Neural progenitor cell (in vitro differentiated cells): ENCODE data around the gene YBEY. TPM values are rescaled to one million over a fixed set of nuclear protein-coding genes. Genes with fewer than 3 reads are reported as not detected.

Experiments used
- DNase-seq: peaks from one replicate; pipeline ENCODE4 v3.0.0-alpha.2; 2016; ENCODE audit warnings: low spot score
- H2AFZ ChIP-seq: fragments of 200-600 bp; sonication (generic); replicated peaks from 2 replicates; pipeline ENCODE4 v1.6.1; 2016; ENCODE audit warnings: antibody characterized with exemption
- H3F3A ChIP-seq: fragments of 200-600 bp; sonication (generic); 2 replicates; pipeline ENCODE4 v1.6.1; 2016; ENCODE audit warnings: antibody characterized with exemption, low read depth
- H3K27ac ChIP-seq: fragments of 200-600 bp; sonication (generic); 2 replicates; pipeline ENCODE4 v1.5.1; 2016; ENCODE audit warnings: mild to moderate bottlenecking
- H3K27me3 ChIP-seq: fragments of 200-600 bp; sonication (generic); 2 replicates; pipeline ENCODE4 v1.6.1; 2016; ENCODE audit warnings: mild to moderate bottlenecking, moderate library complexity
- H3K36me3 ChIP-seq: fragments of 200-600 bp; sonication (generic); 2 replicates; pipeline ENCODE4 v1.5.1; 2016
- H3K4me1 ChIP-seq: fragments of 200-600 bp; sonication (generic); 2 replicates; pipeline ENCODE4 v1.6.1; 2016; ENCODE audit warnings: mixed run types
- H3K4me2 ChIP-seq: fragments of 200-600 bp; sonication (generic); 2 replicates; pipeline ENCODE4 v1.6.1; 2016
- H3K4me3 ChIP-seq: fragments of 200-600 bp; sonication (generic); 2 replicates; pipeline ENCODE4 v1.5.1; 2016
- H3K79me2 ChIP-seq: fragments of 200-600 bp; sonication (generic); 2 replicates; pipeline ENCODE4 v1.6.1; 2016; ENCODE audit warnings: low read depth
- H3K9ac ChIP-seq: fragments of 200-600 bp; sonication (generic); 2 replicates; pipeline ENCODE4 v1.6.1; 2016
- H3K9me3 ChIP-seq: fragments of 200-600 bp; sonication (generic); 2 replicates; pipeline ENCODE4 v1.5.1; 2016; ENCODE audit warnings: low read depth
- H4K20me1 ChIP-seq: fragments of 200-600 bp; sonication (generic); 2 replicates; pipeline ENCODE4 v1.6.1; 2016; ENCODE audit warnings: low read depth
- H3K27ac Mint-ChIP-seq: 3 replicates; pipeline ENCODE4 v1.8.0; 2021; ENCODE audit warnings: mixed read lengths
- H3K27me3 Mint-ChIP-seq: 2 replicates; pipeline ENCODE4 v1.8.0; 2022; ENCODE audit warnings: low read depth, mild to moderate bottlenecking, inconsistent platforms, moderate library complexity, mixed read lengths; ENCODE audit not compliant: insufficient read depth
- H3K36me3 Mint-ChIP-seq: 3 replicates; pipeline ENCODE4 v1.8.0; 2021; ENCODE audit warnings: mixed read lengths
- H3K4me1 Mint-ChIP-seq: 3 replicates; pipeline ENCODE4 v1.8.0; 2021; ENCODE audit warnings: mixed read lengths
- H3K4me3 Mint-ChIP-seq: 3 replicates; pipeline ENCODE4 v1.8.0; 2021; ENCODE audit warnings: mild to moderate bottlenecking, moderate library complexity, mixed read lengths
- H3K9me3 Mint-ChIP-seq: 3 replicates; pipeline ENCODE4 v1.8.0; 2020; ENCODE audit warnings: mixed read lengths
- CTCF ChIP-seq: fragments of 200-600 bp; sonication (generic); IDR thresholded peaks from 2 replicates; pipeline ENCODE4 v1.5.1; 2017; ENCODE audit warnings: antibody characterized with exemption, mild to moderate bottlenecking
- EZH2 ChIP-seq: fragments of 200-600 bp; sonication (generic); IDR thresholded peaks from 2 replicates; pipeline ENCODE4 v1.6.1; 2017; ENCODE audit warnings: antibody characterized with exemption, mild to moderate bottlenecking, moderate library complexity
- EZH2phosphoT487 ChIP-seq: fragments of 200-600 bp; sonication (generic); IDR thresholded peaks from 2 replicates; pipeline ENCODE4 v1.6.1; 2017; ENCODE audit warnings: antibody characterized with exemption
- total RNA-seq: library from RNA; depleted of rRNA; stranded (reverse); fragments of >200 nt; gene quantifications from 2 replicates; pipeline ENCODE4 v1.2.3, GENCODE V29; 2015; ENCODE audit warnings: low replicate concordance

Gene YBEY
- total RNA-seq, 1 donor from 2014 or later = 47.3 TPM

GRCh38 chr21:46323710-46324389 is 37.7 kb downstream of the YBEY start, which contains the start of the genes C21orf58 and PCNT:
Gene C21orf58 (minus strand): TSS chr21:46323870. CDS start chr21:46322738, 1,132 bp downstream.
Gene PCNT (plus strand): TSS chr21:46324156. CDS start chr21:46324229, 73 bp downstream.
- peak within 1 kb of the TSS; percentile 96 for H3K27ac Mint-ChIP-seq
- peak; percentile 99 for DNase-seq
- Histone ChIP-seq H2AFZ (peak within 1 kb of the TSS; percentile 99), H3K27me3 (no peaks in the 10 kb centered on the region), H3K4me2 (peak within 1 kb of the TSS; percentile 99), H3K27ac (peak within 1 kb of the TSS; percentile 97), H3K79me2 (peaks cover 88% of the 10 kb centered on the region), H3F3A (peaks cover 35% of the 10 kb centered on the region), H3K4me3 (peak within 1 kb of the TSS; percentile 99), H4K20me1 (peaks cover 43% of the 10 kb centered on the region), H3K36me3 (no peaks in the 10 kb centered on the region), H3K4me1 (peaks cover 32% of the 10 kb centered on the region), H3K9ac (peak within 1 kb of the TSS; percentile 89), H3K9me3 (no peaks in the 10 kb centered on the region)
- no peaks in the 10 kb centered on the region for H3K9me3 Mint-ChIP-seq
- H3K4me1 Mint-ChIP-seq = peaks cover 39% of the 10 kb centered on the region
- peak within 1 kb of the TSS; percentile 99 for H3K4me3 Mint-ChIP-seq
- H3K27me3 Mint-ChIP-seq = peaks cover 11% of the 10 kb centered on the region
- no peak for TF ChIP-seq EZH2
- no peak for TF ChIP-seq CTCF
- TF ChIP-seq EZH2phosphoT487 = no peak
- peaks cover 20% of the 10 kb centered on the region for H3K36me3 Mint-ChIP-seq

GRCh38 chr21:46324390-46325072 is 38.4 kb downstream of the YBEY start:
- Mint-ChIP-seq H3K4me1 (peaks cover 33% of the 10 kb centered on the region), H3K9me3 (no peaks in the 10 kb centered on the region), H3K27me3 (peaks cover 11% of the 10 kb centered on the region), H3K36me3 (peaks cover 20% of the 10 kb centered on the region), H3K27ac (no peak overlapping the region), H3K4me3 (peak overlapping the region; percentile 99)
- Histone ChIP-seq H3K27ac (peak overlapping the region; percentile 97), H3K79me2 (peaks cover 88% of the 10 kb centered on the region), H4K20me1 (peaks cover 36% of the 10 kb centered on the region), H3K4me1 (peaks cover 32% of the 10 kb centered on the region), H3K9me3 (no peaks in the 10 kb centered on the region), H3K9ac (peak overlapping the region; percentile 86), H3K36me3 (no peaks in the 10 kb centered on the region), H3K4me3 (peak overlapping the region; percentile 99), H2AFZ (peak overlapping the region; percentile 99), H3K27me3 (no peaks in the 10 kb centered on the region), H3F3A (peaks cover 28% of the 10 kb centered on the region), H3K4me2 (peak overlapping the region; percentile 91)
- no peak for TF ChIP-seq EZH2phosphoT487
- no peak for TF ChIP-seq EZH2
- TF ChIP-seq CTCF = no peak
- DNase-seq = peak; percentile 92

- H3K27ac ChIP-seq = peak overlapping the region; percentile 65
- H3K36me3 ChIP-seq = no peaks in the 10 kb centered on the region
- peak overlapping the region; percentile 99 for H3K4me3 ChIP-seq
- H3K4me1 Mint-ChIP-seq = peaks cover 33% of the 10 kb centered on the region
- H3K27me3 ChIP-seq = no peaks in the 10 kb centered on the region
- H3K27me3 Mint-ChIP-seq = peaks cover 11% of the 10 kb centered on the region
- peaks cover 20% of the 10 kb centered on the region for H3K36me3 Mint-ChIP-seq
- peak; percentile 83 for DNase-seq
- H3K79me2 ChIP-seq = peaks cover 88% of the 10 kb centered on the region
- peak overlapping the region; percentile 91 for H3K4me2 ChIP-seq
- peak overlapping the region; percentile 47 for H3K9ac ChIP-seq
- H3F3A ChIP-seq = peaks cover 28% of the 10 kb centered on the region
- TF ChIP-seq EZH2phosphoT487 (no peak), EZH2 (no peak), CTCF (peak; percentile 40)
- H3K27ac Mint-ChIP-seq = peak overlapping the region; percentile 35
- H3K4me3 Mint-ChIP-seq = peak overlapping the region; percentile 93
- H3K9me3 Mint-ChIP-seq = no peaks in the 10 kb centered on the region
- H2AFZ ChIP-seq = peak overlapping the region; percentile 42
- H3K9me3 ChIP-seq = no peaks in the 10 kb centered on the region
- peaks cover 32% of the 10 kb centered on the region for H3K4me1 ChIP-seq
- peaks cover 29% of the 10 kb centered on the region for H4K20me1 ChIP-seq
Observed at GRCh38 chr21:46325073-46325912, 39.2 kb downstream of the YBEY start.
